DND-41 (cell line): ENCODE results near the gene IQGAP1.

Experiments used
- CTCF ChIP-seq: IDR thresholded peaks from 2 replicates; pipeline ENCODE4 v1.5.1; 2012; ENCODE audit warnings: borderline replicate concordance, low read length, moderate library complexity, mild to moderate bottlenecking; ENCODE audit not compliant: poor library complexity, severe bottlenecking; ENCODE audit errors: extremely low read depth
- EZH2 ChIP-seq: IDR thresholded peaks from 3 replicates; pipeline ENCODE4 v1.6.1; 2012; ENCODE audit warnings: borderline replicate concordance, low read depth, mild to moderate bottlenecking, moderate library complexity, low read length, inconsistent platforms; ENCODE audit not compliant: severe bottlenecking

GRCh38 chr15:90436952-90437351, 48.9 kb downstream of the IQGAP1 start:
- no peak for TF ChIP-seq CTCF
- no peak for TF ChIP-seq EZH2
